ENCODE measurements around the gene CUX1.
A peak's percentile ranks its signal among the peaks of the same experiment; 100 is the strongest.

The CUX1 gene

GRCh38 chr7:101996876-101997275, 179.4 kb downstream of the CUX1 start:
- no peak for TF ChIP-seq CTCF (IDR thresholded peaks at IDR 0.05; ENCODE audit: poor library complexity, severe bottlenecking)
- Histone ChIP-seq H3K36me3 (ENCODE audit: low read depth) (no peaks in the 10 kb centered on the region), H3K9me3 (ENCODE audit: severe bottlenecking) (no peaks in the 10 kb centered on the region), H3K27ac (ENCODE audit: poor library complexity, severe bottlenecking) (no peak overlapping the region), H3K4me3 (ENCODE audit: severe bottlenecking) (no peak overlapping the region), H3K4me1 (ENCODE audit: insufficient read depth, poor library complexity, severe bottlenecking) (no peaks in the 10 kb centered on the region), H3K27me3 (ENCODE audit: insufficient read depth, poor library complexity, severe bottlenecking) (no peaks in the 10 kb centered on the region)
- ATAC-seq (ENCODE audit: low read depth) (no peak), DNase-seq (ENCODE audit: low spot score) (no peak)

- H3K4me3 ChIP-seq (ENCODE audit: severe bottlenecking) = no peak overlapping the region
- H3K36me3 ChIP-seq (ENCODE audit: low read depth) = no peaks in the 10 kb centered on the region
- no peak for TF ChIP-seq CTCF (IDR thresholded peaks at IDR 0.05; ENCODE audit: poor library complexity, severe bottlenecking)
- DNase-seq (ENCODE audit: low spot score) (no peak), ATAC-seq (ENCODE audit: low read depth) (peak; percentile 14; the same call in 1 of the 3 replicates)
- no peaks in the 10 kb centered on the region for H3K9me3 ChIP-seq (ENCODE audit: severe bottlenecking)
- H3K4me1 ChIP-seq (ENCODE audit: insufficient read depth, poor library complexity, severe bottlenecking) = no peaks in the 10 kb centered on the region
- H3K27me3 ChIP-seq (ENCODE audit: insufficient read depth, poor library complexity, severe bottlenecking) = no peaks in the 10 kb centered on the region
- H3K27ac ChIP-seq (ENCODE audit: poor library complexity, severe bottlenecking) = no peak overlapping the region
These were observed 180.8 kb downstream of the CUX1 start for GRCh38 chr7:101998029-101998905.

- TF ChIP-seq CTCF (IDR thresholded peaks at IDR 0.05; ENCODE audit: poor library complexity, severe bottlenecking) = no peak
- no peak for ATAC-seq (ENCODE audit: low read depth)
- Histone ChIP-seq H3K36me3 (ENCODE audit: low read depth) (no peaks in the 10 kb centered on the region), H3K4me3 (ENCODE audit: severe bottlenecking) (no peak overlapping the region), H3K27me3 (ENCODE audit: insufficient read depth, poor library complexity, severe bottlenecking) (no peaks in the 10 kb centered on the region), H3K27ac (ENCODE audit: poor library complexity, severe bottlenecking) (no peak overlapping the region), H3K4me1 (ENCODE audit: insufficient read depth, poor library complexity, severe bottlenecking) (no peaks in the 10 kb centered on the region), H3K9me3 (ENCODE audit: severe bottlenecking) (no peaks in the 10 kb centered on the region)
- DNase-seq (ENCODE audit: low spot score) = no peak
These were observed 181.4 kb downstream of the CUX1 start for GRCh38 chr7:101998906-101999240.

- Histone ChIP-seq H3K4me1 (ENCODE audit: insufficient read depth, poor library complexity, severe bottlenecking) (no peaks in the 10 kb centered on the region), H3K27me3 (ENCODE audit: insufficient read depth, poor library complexity, severe bottlenecking) (no peaks in the 10 kb centered on the region), H3K9me3 (ENCODE audit: severe bottlenecking) (no peaks in the 10 kb centered on the region), H3K27ac (ENCODE audit: poor library complexity, severe bottlenecking) (no peak overlapping the region), H3K4me3 (ENCODE audit: severe bottlenecking) (no peak overlapping the region), H3K36me3 (ENCODE audit: low read depth) (no peaks in the 10 kb centered on the region)
- DNase-seq (ENCODE audit: low spot score) = no peak
- no peak for TF ChIP-seq CTCF (IDR thresholded peaks at IDR 0.05; ENCODE audit: poor library complexity, severe bottlenecking)
- ATAC-seq (ENCODE audit: low read depth) = no peak
These were observed 182.0 kb downstream of the CUX1 start for GRCh38 chr7:101999393-101999792.

- no peak for ATAC-seq (ENCODE audit: low read depth)
- no peak for DNase-seq (ENCODE audit: low spot score)
- Histone ChIP-seq H3K4me3 (ENCODE audit: severe bottlenecking) (no peak overlapping the region), H3K27ac (ENCODE audit: poor library complexity, severe bottlenecking) (no peak overlapping the region), H3K27me3 (ENCODE audit: insufficient read depth, poor library complexity, severe bottlenecking) (no peaks in the 10 kb centered on the region), H3K9me3 (ENCODE audit: severe bottlenecking) (no peaks in the 10 kb centered on the region), H3K36me3 (ENCODE audit: low read depth) (no peaks in the 10 kb centered on the region), H3K4me1 (ENCODE audit: insufficient read depth, poor library complexity, severe bottlenecking) (no peaks in the 10 kb centered on the region)
- no peak for TF ChIP-seq CTCF (IDR thresholded peaks at IDR 0.05; ENCODE audit: poor library complexity, severe bottlenecking)
These were observed 182.7 kb downstream of the CUX1 start for GRCh38 chr7:102000123-102000522.

Data from RWPE2 (cell line).